ENCODE results near the gene LYZL1. TPM values are rescaled to one million over a fixed set of nuclear protein-coding genes. Genes with fewer than 3 reads are reported as not detected.

The LYZL1 gene
- total and polyA plus RNA-seq, 2 of the 8 experiments (the other 6 are each of a cell fraction or from before 2014, with no cell fraction given), result not detected

DNA sequence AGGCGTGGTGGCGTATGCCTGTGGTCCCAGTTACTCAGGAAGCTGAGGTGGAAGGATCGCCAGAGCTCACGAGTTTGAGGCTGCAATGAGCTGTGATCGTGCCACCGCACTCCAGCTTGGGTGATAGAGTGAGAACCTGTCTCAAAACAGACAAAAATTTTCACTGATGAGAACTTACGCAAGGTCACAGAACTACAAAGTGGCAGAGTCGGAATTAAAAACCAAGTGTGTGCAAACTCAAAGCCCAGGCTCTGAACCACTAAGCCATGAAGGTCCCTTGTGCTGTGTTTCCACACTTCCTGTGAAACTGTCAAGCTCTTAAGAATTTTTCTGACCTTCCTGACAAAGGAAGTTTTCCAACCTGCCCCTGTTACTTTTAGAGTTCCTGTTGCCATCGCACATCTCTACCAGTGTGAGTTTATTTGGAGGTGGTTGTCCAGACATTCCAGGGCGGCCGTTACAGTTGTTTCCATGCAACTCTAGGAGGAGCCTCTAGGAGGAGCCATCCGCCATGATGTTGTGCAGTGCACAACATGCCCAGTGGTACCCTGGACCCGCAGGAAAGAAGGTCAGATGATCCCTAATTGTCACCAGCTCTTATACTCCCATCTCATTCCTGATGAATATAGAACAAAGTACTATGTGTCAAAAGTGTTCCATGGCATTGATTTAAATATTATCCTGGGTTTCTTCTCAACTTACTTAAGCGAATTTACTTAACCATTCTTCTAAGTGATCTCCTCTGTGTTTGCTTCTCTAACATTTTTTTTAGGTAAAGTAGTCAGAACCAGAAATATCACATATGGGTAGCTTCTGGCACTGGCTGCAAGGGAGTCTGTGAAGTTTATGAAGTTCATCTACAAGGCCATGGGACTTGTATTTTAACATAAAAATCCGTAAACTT, 49.0 kb upstream of the LYZL1 start (continued):
- TF ChIP-seq, protein P1, sequence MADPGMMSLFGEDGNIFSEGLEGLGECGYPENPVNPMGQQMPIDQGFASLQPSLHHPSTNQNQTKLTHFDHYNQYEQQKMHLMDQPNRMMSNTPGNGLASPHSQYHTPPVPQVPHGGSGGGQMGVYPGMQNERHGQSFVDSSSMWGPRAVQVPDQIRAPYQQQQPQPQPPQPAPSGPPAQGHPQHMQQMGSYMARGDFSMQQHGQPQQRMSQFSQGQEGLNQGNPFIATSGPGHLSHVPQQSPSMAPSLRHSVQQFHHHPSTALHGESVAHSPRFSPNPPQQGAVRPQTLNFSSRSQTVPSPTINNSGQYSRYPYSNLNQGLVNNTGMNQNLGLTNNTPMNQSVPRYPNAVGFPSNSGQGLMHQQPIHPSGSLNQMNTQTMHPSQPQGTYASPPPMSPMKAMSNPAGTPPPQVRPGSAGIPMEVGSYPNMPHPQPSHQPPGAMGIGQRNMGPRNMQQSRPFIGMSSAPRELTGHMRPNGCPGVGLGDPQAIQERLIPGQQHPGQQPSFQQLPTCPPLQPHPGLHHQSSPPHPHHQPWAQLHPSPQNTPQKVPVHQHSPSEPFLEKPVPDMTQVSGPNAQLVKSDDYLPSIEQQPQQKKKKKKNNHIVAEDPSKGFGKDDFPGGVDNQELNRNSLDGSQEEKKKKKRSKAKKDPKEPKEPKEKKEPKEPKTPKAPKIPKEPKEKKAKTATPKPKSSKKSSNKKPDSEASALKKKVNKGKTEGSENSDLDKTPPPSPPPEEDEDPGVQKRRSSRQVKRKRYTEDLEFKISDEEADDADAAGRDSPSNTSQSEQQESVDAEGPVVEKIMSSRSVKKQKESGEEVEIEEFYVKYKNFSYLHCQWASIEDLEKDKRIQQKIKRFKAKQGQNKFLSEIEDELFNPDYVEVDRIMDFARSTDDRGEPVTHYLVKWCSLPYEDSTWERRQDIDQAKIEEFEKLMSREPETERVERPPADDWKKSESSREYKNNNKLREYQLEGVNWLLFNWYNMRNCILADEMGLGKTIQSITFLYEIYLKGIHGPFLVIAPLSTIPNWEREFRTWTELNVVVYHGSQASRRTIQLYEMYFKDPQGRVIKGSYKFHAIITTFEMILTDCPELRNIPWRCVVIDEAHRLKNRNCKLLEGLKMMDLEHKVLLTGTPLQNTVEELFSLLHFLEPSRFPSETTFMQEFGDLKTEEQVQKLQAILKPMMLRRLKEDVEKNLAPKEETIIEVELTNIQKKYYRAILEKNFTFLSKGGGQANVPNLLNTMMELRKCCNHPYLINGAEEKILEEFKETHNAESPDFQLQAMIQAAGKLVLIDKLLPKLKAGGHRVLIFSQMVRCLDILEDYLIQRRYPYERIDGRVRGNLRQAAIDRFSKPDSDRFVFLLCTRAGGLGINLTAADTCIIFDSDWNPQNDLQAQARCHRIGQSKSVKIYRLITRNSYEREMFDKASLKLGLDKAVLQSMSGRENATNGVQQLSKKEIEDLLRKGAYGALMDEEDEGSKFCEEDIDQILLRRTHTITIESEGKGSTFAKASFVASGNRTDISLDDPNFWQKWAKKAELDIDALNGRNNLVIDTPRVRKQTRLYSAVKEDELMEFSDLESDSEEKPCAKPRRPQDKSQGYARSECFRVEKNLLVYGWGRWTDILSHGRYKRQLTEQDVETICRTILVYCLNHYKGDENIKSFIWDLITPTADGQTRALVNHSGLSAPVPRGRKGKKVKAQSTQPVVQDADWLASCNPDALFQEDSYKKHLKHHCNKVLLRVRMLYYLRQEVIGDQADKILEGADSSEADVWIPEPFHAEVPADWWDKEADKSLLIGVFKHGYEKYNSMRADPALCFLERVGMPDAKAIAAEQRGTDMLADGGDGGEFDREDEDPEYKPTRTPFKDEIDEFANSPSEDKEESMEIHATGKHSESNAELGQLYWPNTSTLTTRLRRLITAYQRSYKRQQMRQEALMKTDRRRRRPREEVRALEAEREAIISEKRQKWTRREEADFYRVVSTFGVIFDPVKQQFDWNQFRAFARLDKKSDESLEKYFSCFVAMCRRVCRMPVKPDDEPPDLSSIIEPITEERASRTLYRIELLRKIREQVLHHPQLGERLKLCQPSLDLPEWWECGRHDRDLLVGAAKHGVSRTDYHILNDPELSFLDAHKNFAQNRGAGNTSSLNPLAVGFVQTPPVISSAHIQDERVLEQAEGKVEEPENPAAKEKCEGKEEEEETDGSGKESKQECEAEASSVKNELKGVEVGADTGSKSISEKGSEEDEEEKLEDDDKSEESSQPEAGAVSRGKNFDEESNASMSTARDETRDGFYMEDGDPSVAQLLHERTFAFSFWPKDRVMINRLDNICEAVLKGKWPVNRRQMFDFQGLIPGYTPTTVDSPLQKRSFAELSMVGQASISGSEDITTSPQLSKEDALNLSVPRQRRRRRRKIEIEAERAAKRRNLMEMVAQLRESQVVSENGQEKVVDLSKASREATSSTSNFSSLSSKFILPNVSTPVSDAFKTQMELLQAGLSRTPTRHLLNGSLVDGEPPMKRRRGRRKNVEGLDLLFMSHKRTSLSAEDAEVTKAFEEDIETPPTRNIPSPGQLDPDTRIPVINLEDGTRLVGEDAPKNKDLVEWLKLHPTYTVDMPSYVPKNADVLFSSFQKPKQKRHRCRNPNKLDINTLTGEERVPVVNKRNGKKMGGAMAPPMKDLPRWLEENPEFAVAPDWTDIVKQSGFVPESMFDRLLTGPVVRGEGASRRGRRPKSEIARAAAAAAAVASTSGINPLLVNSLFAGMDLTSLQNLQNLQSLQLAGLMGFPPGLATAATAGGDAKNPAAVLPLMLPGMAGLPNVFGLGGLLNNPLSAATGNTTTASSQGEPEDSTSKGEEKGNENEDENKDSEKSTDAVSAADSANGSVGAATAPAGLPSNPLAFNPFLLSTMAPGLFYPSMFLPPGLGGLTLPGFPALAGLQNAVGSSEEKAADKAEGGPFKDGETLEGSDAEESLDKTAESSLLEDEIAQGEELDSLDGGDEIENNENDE (IDR thresholded peaks at IDR 0.05; ENCODE audit: insufficient replicate concordance, low read length), result no peak
- no peak for TF ChIP-seq NANOG (IDR thresholded peaks at IDR 0.05; ENCODE audit: insufficient read depth, low read depth, low read length, poor library complexity, severe bottlenecking)
- no peak for TF ChIP-seq HDAC6 (IDR thresholded peaks at IDR 0.05; ENCODE audit: low read depth, low read length)
- TF ChIP-seq ZNF274 (IDR thresholded peaks at IDR 0.05; ENCODE audit: borderline replicate concordance, extremely low read depth, low read length), result no peak
- no peak for TF ChIP-seq JUND (IDR thresholded peaks at IDR 0.05; ENCODE audit: low read length)
- TF ChIP-seq JUN (IDR thresholded peaks at IDR 0.05; ENCODE audit: low read depth, low read length), result no peak
- no peak for TF ChIP-seq RBBP5 (IDR thresholded peaks at IDR 0.05; ENCODE audit: borderline replicate concordance, low read depth, low read length)
- TF ChIP-seq POLR2AphosphoS5 (IDR thresholded peaks at IDR 0.05; ENCODE audit: low read depth, low read length), result no peak
- TF ChIP-seq CBX8 (IDR thresholded peaks at IDR 0.05; ENCODE audit: borderline replicate concordance, low read depth, low read length), result no peak

Data from H1 (cell line).